Liver (tissue), 9 donors: ENCODE measurements around the gene MAX. TPM values are rescaled to one million over a fixed set of nuclear protein-coding genes. Genes with fewer than 3 reads are reported as not detected.

Source experiments
- DNase-seq: peaks from one replicate; pipeline ENCODE4 v3.0.0-alpha.2; 2017; ENCODE audit warnings: low spot score
- H3K27ac ChIP-seq, 2 donors: one replicate each; pipeline ENCODE4 v1.7.0; 2013; ENCODE audit warnings: inconsistent platforms in 2 of 2, low read length in 2 of 2, control low read depth in 1 of 2, low read depth in 1 of 2, mild to moderate bottlenecking in 1 of 2
- H3K27me3 ChIP-seq, 4 donors: one replicate each; pipeline versions ENCODE4 v1.6.1 to v1.7.0; 2013; ENCODE audit warnings: low read length in 3 of 4, inconsistent platforms in 1 of 4, mild to moderate bottlenecking in 1 of 4, moderate library complexity in 1 of 4; ENCODE audit not compliant: control insufficient read depth in 4 of 4, insufficient read depth in 4 of 4
- H3K36me3 ChIP-seq, 4 donors: one replicate each; pipeline versions ENCODE4 v1.6.1 to v1.7.0; 2013; ENCODE audit warnings: low read length in 3 of 4, mild to moderate bottlenecking in 3 of 4, low read depth in 1 of 4, moderate library complexity in 1 of 4; ENCODE audit not compliant: control insufficient read depth in 4 of 4, insufficient read depth in 3 of 4
- H3K4me1 ChIP-seq, 4 donors: one replicate each; pipeline versions ENCODE4 v1.6.1 to v1.7.0; 2013; ENCODE audit warnings: low read length in 3 of 4, mild to moderate bottlenecking in 3 of 4, moderate library complexity in 1 of 4; ENCODE audit not compliant: control insufficient read depth in 4 of 4, insufficient read depth in 4 of 4
- H3K4me3 ChIP-seq, 3 donors: one replicate each; pipeline versions ENCODE4 v1.6.1 to v1.7.0; 2013; ENCODE audit warnings: low read length in 3 of 3, control low read depth in 1 of 3, low read depth in 1 of 3, mild to moderate bottlenecking in 1 of 3
- H3K9ac ChIP-seq, 2 donors: one replicate each; pipeline ENCODE4 v1.7.0; 2013; ENCODE audit warnings: low read length in 2 of 2, mild to moderate bottlenecking in 2 of 2, moderate library complexity in 2 of 2, control low read depth in 1 of 2, low read depth in 1 of 2
- H3K9me3 ChIP-seq, 4 donors: one replicate each; pipeline versions ENCODE4 v1.6.1 to v1.7.0; 2013; ENCODE audit warnings: low read length in 3 of 4; ENCODE audit not compliant: control insufficient read depth in 4 of 4
- ATF3 ChIP-seq: IDR thresholded peaks from 2 replicates; pipeline ENCODE4 v1.6.1; 2016; ENCODE audit warnings: antibody characterized with exemption
- CTCF ChIP-seq: fragments of 150-350 bp; IDR thresholded peaks from 2 replicates; pipeline ENCODE4 v1.5.1; 2017; ENCODE audit warnings: improper control_type of control experiment, low read depth, low read length; ENCODE audit not compliant: missing input control
- EGR1 ChIP-seq, 2 donors: IDR thresholded peaks; 2 replicates each; pipeline ENCODE4 v1.6.1; 2016 to 2018; ENCODE audit warnings: antibody characterized with exemption in 2 of 2, low read depth in 2 of 2
- FOXA1 ChIP-seq: IDR thresholded peaks from 2 replicates; pipeline ENCODE4 v1.6.1; 2016; ENCODE audit warnings: antibody characterized with exemption
- FOXA2 ChIP-seq: IDR thresholded peaks from 2 replicates; pipeline ENCODE4 v1.6.1; 2016; ENCODE audit warnings: antibody characterized with exemption
- GABPA ChIP-seq, 2 donors: IDR thresholded peaks in 1 of 2; conservative IDR thresholded peaks in 1 of 2; 2 replicates each; pipeline ENCODE4 v1.6.1; 2016; ENCODE audit warnings: antibody characterized with exemption in 2 of 2, mild to moderate bottlenecking in 1 of 2, moderate library complexity in 1 of 2
- HNF4A ChIP-seq, 2 donors: conservative IDR thresholded peaks; 2 replicates each; pipeline ENCODE4 v1.6.1; 2016; ENCODE audit warnings: antibody characterized with exemption in 2 of 2, mild to moderate bottlenecking in 2 of 2
- HNF4G ChIP-seq: IDR thresholded peaks from 2 replicates; pipeline ENCODE4 v1.6.1; 2016; ENCODE audit warnings: antibody characterized with exemption
- JUND ChIP-seq, 2 donors: IDR thresholded peaks; 2 replicates each; pipeline ENCODE4 v1.6.1; 2016; ENCODE audit warnings: antibody characterized with exemption in 2 of 2
- MAX ChIP-seq: IDR thresholded peaks from 2 replicates; pipeline ENCODE4 v1.6.1; 2016; ENCODE audit warnings: antibody characterized with exemption
- NR2F2 ChIP-seq: IDR thresholded peaks from 2 replicates; pipeline ENCODE4 v1.6.1; 2016; ENCODE audit warnings: antibody characterized with exemption
- RAD21 ChIP-seq, 2 donors: IDR thresholded peaks; 2 replicates each; pipeline ENCODE4 v1.6.1; 2016; ENCODE audit warnings: antibody characterized with exemption in 2 of 2, mild to moderate bottlenecking in 2 of 2
- REST ChIP-seq: IDR thresholded peaks from 2 replicates; pipeline ENCODE4 v1.6.1; 2016; ENCODE audit warnings: antibody characterized with exemption, mild to moderate bottlenecking
- RXRA ChIP-seq, 2 donors: IDR thresholded peaks; 2 replicates each; pipeline ENCODE4 v1.6.1; 2017 to 2018; ENCODE audit warnings: antibody characterized with exemption in 2 of 2, mild to moderate bottlenecking in 1 of 2
- SP1 ChIP-seq: IDR thresholded peaks from 2 replicates; pipeline ENCODE4 v1.6.1; 2018; ENCODE audit warnings: antibody characterized with exemption, mild to moderate bottlenecking
- TAF1 ChIP-seq: conservative IDR thresholded peaks from 2 replicates; pipeline ENCODE4 v1.6.1; 2016; ENCODE audit warnings: antibody characterized with exemption, mild to moderate bottlenecking
- YY1 ChIP-seq: IDR thresholded peaks from 2 replicates; pipeline ENCODE4 v1.6.1; 2016; ENCODE audit warnings: antibody characterized with exemption, mild to moderate bottlenecking
- ZBTB33 ChIP-seq: IDR thresholded peaks from 2 replicates; pipeline ENCODE4 v1.6.1; 2016; ENCODE audit warnings: antibody characterized with exemption
- WGBS: extraction: QIAGEN DNeasy Blood & Tissue Kit; methylation state at CpG from one replicate; pipeline ENCODE4 v1.1.7; 2013; 5-methylcytosine and 5-hydroxymethylcytosine counted together
- polyA plus RNA-seq, 2 donors: library from polyadenylated mRNA; stranded (reverse) in 1 of 2; unstranded in 1 of 2; fragments of 200-250 nt in 1 of 2; fragments of >200 nt in 1 of 2; fragmentation: Nextera tagmentation in 1 of 2; extraction: Ambion mirVana in 1 of 2; gene quantifications; one replicate each; pipeline versions ENCODE4 v1.2.1 to v1.2.3, GENCODE V29; 2013 to 2015
- total RNA-seq, 2 donors: library from RNA; depleted of rRNA; stranded (reverse); fragments of >200 nt; gene quantifications; one replicate each; pipeline ENCODE4 v1.2.3, GENCODE V29; 2014
- donor health status: healthy.
- donor health status: healthy.
- donor health status: healthy.
- donor health status: healthy.
- donor health status: healthy.

MAX gene
- total and polyA plus RNA-seq, 4 donors: 14.8 to 27.0 (median 16.9) TPM

- peaks cover 0 to 8% (median under 1%) of the 10 kb centered on the region in 4 donors for H3K4me1 ChIP-seq
- 69% methylated on average over 1 of the region's 1 CpG for WGBS
- no peak overlapping the region for H3K27ac ChIP-seq
- no peaks in the 10 kb centered on the region for H3K27me3 ChIP-seq
- no peaks in the 10 kb centered on the region for H3K9me3 ChIP-seq
- H3K4me3 ChIP-seq: no peak overlapping the region
- H3K9ac ChIP-seq: no peak overlapping the region
- no peak for DNase-seq
- peaks cover 0 to 43% (median 18%) of the 10 kb centered on the region in 4 donors for H3K36me3 ChIP-seq
- TF ChIP-seq RXRA (IDR thresholded peaks at IDR 0.05) (no peak), ZBTB33 (no peak), REST (no peak), NR2F2 (no peak), YY1 (no peak), MAX (no peak), FOXA2 (no peak), TAF1 (no peak), CTCF (no peak), ATF3 (no peak), GABPA (IDR thresholded peaks at IDR 0.05 in 1 of 2, conservative IDR thresholded peaks at IDR 0.05 in 1 of 2) (no peak), HNF4A (conservative IDR thresholded peaks at IDR 0.05) (no peak), HNF4G (no peak), JUND (IDR thresholded peaks at IDR 0.05) (no peak), FOXA1 (no peak), RAD21 (IDR thresholded peaks at IDR 0.05) (no peak), SP1 (no peak)
These were observed 29.4 kb downstream of the MAX start for GRCh38 chr14:65072937-65073336.

GRCh38 chr14:65072256-65072655 lies 30.1 kb downstream of the MAX start:
- Histone ChIP-seq H3K9ac (no peak overlapping the region), H3K36me3 (peaks cover 0 to 37% (median 15%) of the 10 kb centered on the region in 4 donors), H3K9me3 (no peaks in the 10 kb centered on the region), H3K4me3 (no peak overlapping the region), H3K27ac (no peak overlapping the region), H3K4me1 (peaks cover 0 to 8% (median under 1%) of the 10 kb centered on the region in 4 donors), H3K27me3 (no peaks in the 10 kb centered on the region)
- TF ChIP-seq REST (no peak), EGR1 (IDR thresholded peaks at IDR 0.05; ENCODE audit: low read depth in 2 of 2) (no peak), FOXA1 (no peak), ATF3 (no peak), RAD21 (IDR thresholded peaks at IDR 0.05) (no peak), NR2F2 (no peak), GABPA (IDR thresholded peaks at IDR 0.05 in 1 of 2, conservative IDR thresholded peaks at IDR 0.05 in 1 of 2) (no peak), FOXA2 (no peak), MAX (no peak), JUND (IDR thresholded peaks at IDR 0.05) (no peak)
- no peak for DNase-seq
- WGBS: 91% methylated on average over 6 of the region's 6 CpGs
